Stimulated activated CD4-positive, alpha-beta T cell treated with anti-CD3 and anti-CD28 coated beads, Interleukin-2, amount 100 ng/mL, for 48 hours (primary cell): ENCODE measurements around the gene DAPK1.
"Not testable (repeated sequence)": the region's sequence is repeated elsewhere in the genome, so short reads cannot be mapped to it uniquely, and the experiment has no call there.

Experiments
- DNase-seq, 2 donors: peaks; one replicate each; pipeline ENCODE4 v3.0.0-alpha.2; 2020

Gene DAPK1

GRCh38 chr9:87722393-87723088 lies 224.9 kb downstream of the DAPK1 start:
- DNase-seq: no peak

GRCh38 chr9:87725356-87725899 lies 227.8 kb downstream of the DAPK1 start:
- no peak for DNase-seq

DNA sequence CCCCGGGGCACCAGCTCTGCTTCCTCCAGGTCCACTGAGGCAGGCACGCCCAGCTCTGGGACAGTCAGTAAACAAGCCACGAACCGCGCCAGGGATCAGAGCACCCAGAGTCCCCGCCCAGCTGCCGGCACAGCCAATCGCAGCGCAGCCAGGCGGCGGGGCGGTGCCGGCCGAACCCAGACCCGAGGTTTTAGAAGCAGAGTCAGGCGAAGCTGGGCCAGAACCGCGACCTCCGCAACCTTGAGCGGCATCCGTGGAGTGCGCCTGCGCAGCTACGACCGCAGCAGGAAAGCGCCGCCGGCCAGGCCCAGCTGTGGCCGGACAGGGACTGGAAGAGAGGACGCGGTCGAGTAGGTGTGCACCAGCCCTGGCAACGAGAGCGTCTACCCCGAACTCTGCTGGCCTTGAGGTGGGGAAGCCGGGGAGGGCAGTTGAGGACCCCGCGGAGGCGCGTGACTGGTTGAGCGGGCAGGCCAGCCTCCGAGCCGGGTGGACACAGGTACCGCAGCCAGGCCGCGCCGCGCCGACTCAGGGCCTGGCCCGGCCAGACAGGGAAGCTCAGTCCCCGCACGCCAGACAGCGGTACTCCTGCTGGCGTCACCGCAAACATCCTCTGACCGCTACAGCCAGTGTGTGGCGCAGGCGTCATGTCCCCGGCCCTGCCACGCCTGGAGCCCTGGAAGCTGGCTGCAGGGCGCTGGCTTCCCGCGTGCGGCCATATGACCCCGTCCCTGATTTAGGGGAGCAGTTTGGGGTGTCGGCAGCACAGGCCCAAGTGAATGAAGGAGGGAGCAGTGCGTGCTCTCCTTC lies 228.4 kb downstream of the DAPK1 start, which contains the start of gene CTSL:
CTSL (plus strand) TSS at position 220 of the 810 bp plus-strand sequence. CDS start 1,485 bp downstream, outside the sequence.
- peak; percentile 39 for DNase-seq

GRCh38 chr9:87729246-87729645 lies 231.6 kb downstream of the DAPK1 start:
- no peak for DNase-seq

- no peak for DNase-seq
Observed at GRCh38 chr9:87731321-87731720, 233.7 kb downstream of the DAPK1 start.

GRCh38 chr9:87732344-87732743 lies 234.7 kb downstream of the DAPK1 start:
- DNase-seq: no peak

- no peak for DNase-seq
Observed at GRCh38 chr9:87732756-87733155, 235.1 kb downstream of the DAPK1 start.

- no peak for DNase-seq
Observed at GRCh38 chr9:87733273-87734052, 235.8 kb downstream of the DAPK1 start.

GRCh38 chr9:87734106-87734505 lies 236.4 kb downstream of the DAPK1 start:
- DNase-seq: no peak

DNA sequence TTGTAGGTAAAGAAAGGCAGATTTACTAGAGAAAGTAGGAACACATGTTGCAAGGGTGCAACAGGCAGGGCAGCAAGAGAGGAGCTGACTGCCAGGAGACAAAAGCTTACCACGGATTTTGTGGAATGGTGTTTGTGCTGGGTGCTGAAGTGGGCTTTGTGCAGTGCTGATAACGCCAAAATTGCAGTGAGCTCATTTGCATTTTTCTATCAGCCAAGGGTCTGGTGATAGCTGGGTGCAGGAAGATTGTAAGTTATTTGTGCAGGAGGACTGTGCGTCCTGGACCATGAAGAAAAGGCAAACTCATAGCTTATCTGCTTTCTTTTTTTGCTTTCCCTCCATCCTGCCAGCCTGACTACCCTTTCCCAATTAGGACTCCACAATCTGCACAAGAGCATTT lies 241.9 kb downstream of the DAPK1 start:
- no peak for DNase-seq

DNA sequence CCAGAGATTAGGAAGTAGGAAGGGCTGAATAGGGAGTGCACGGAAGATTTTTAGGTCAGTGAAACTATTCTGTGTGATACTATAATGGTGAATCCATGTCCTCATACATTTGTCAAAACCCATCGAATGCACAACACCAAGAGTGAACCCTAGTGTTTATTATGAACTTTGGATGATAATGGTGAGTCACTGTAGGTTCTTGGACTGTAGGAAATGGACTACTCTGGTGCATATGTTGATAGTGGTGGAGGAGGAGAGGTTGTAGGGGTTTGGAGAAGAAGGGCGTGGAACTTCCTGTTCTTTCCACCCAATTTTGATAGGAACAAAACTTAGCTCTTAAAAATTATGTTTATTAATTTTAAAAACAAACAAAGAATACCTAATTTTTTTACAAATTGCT lies 242.5 kb downstream of the DAPK1 start:
- no peak for DNase-seq

GRCh38 chr9:87741326-87741725 lies 243.7 kb downstream of the DAPK1 start:
- no peak for DNase-seq

- DNase-seq: no peak
Observed at GRCh38 chr9:87741891-87742290, 244.2 kb downstream of the DAPK1 start.

DNA sequence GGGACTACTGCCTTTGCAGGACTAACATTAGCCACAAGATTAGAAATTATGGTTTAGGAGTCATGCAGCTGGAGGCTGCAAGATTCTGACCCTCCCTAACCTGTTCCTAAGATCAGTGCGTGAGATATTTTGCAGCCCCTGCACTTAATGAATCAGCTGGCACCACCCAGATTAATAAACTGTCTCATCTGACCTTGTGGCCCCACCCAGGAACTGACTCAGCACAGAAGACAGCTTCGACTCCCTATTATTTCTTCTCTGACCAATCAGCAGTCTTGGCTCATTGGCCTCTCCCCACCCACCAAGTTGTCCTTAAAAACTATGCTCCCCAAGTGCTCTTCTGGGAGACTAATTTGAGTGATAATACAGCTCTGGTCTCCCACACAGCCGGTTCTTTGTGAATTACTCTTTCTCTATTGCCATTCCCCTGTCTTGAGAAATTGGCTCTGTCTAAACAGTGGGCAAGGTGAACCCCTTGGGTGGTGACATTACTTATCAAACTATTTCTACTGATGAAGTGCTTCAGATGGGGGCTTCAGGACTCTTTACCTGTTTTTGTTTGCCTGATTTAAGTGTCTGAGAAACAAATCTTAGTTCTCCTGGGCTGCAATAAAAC lies 245.3 kb downstream of the DAPK1 start:
- DNase-seq: no peak

DNA sequence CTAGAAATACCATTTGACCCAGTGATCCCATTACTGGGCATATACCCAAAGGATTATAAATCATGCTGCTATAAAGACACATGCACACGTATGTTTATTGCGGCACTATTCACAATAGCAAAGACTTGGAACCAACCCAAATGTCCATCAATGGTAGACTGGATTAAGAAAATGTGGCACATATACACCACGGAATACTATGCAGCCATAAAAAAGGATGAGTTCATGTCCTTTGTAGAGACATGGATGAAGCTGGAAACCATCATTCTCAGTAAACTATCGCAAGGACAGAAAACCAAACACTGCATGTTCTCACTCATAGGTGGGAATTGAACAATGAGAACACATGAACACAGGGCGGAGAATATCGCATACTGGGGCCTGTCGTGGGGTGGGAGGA lies 246.6 kb downstream of the DAPK1 start:
- not testable (repeated sequence) for DNase-seq

GRCh38 chr9:87746186-87746585 lies 248.5 kb downstream of the DAPK1 start:
- no peak for DNase-seq

DNA sequence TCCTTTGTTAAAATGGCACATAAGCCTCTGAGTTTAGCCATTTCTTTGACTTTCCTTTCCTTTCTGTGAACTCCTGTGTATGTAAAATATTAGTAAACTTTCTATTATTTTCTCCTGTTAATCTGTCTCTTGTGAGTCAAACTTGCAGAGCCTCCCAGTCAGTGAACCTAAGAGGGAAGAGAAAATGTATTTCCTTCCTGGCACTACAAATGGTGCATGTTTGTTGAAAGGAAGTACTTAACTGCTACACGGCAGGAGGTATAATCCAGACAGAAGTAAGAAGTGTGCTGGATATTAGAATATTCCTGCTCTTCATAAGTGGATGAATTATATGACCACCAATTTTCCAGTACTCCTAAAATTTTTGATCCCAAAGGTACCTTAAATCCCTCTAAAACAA lies 251.2 kb downstream of the DAPK1 start:
- no peak for DNase-seq

DNA sequence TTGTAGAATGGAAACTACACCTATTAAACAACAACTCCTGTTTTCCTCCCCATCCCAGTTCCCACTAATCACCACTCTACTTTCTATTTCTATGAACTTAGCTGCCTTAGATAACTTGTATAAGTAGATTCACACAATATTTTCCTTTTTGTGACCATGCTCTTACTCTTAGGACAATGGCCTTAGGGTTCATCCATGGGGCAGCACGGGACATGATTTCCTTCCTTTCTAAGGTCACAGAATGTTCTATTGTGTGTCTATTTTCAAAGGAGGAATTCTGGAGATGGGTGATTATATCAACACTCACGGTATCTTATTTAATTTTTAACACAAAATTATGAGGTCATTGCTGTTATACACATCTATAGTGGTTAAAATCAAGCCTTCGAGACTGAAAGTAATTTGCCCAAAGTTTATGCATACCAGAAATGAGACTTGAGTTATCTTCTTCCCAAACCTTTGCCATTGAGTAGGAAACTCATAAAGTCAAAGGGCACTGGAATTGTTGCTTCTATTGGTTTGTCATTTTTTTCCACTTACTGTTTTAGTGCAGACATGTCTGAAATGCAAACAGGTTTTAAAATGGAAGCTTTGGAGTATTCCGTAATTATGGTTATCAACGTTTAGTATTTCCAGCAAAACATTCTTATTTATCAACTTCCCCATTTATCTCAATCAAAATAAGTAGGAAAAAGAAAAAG lies 251.8 kb downstream of the DAPK1 start:
- no peak for DNase-seq

DNA sequence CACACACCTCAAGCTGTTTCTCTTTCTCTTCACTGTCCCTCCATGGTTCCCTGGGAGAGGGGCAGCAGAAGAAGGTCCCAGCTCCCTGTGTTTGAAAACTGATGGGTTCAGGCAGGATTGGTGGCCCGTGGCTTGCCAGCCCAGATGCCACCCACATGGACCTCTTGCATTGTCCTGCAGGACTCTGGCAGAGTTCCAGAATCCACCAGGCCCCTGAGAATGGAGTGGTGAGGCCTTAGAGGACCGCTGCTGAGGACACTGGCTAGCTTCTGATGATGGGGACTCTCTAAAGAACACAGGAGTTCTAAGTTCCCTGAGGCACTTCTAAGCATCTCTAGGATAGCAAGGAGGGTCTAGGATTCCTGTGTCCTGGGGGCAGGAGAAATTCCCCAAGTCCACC lies 253.1 kb downstream of the DAPK1 start:
- DNase-seq: no peak

- no peak for DNase-seq
Observed at GRCh38 chr9:87751423-87751822, 253.8 kb downstream of the DAPK1 start.

DNA sequence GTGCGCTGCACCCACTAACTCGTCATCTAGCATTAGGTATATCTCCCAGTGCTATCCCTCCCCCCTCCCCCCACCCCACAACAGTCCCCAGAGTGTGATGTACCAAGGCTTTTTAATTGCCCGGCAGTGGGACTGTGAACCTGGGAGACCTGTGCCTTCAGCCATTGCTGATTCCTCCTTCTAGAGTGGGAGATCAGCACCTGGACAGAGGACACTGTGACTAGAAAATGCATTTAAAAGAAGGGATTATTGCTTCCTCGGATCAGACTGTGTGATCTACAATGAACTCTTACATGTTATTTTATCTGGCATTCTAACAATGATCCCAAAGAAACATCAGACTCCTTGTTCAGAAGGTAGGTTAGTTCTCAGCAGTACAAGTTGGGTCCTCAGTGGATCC lies 254.2 kb downstream of the DAPK1 start:
- no peak for DNase-seq

DNA sequence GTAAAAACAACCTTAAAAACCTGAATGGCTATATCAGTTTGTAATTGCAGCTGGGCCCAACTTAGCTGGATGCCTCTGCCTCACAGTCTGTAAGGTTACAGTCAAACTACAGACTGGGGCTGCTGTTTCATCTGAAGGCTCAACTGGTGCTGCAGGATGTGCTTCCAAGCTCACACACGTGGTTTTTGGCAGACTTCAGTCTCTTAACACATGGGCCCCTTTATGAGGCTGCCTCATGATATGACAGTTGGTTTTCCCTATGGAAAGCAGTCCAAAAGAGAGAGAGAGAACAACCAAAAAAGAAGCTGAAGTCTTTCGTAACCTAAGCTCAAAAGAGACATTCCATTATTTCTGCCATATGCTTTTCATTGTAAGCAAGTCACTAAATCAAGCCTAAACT lies 255.6 kb downstream of the DAPK1 start:
- DNase-seq: no peak
